GM10266 (cell line): Measurements from ENCODE around the gene VWF.

Experiments used
- DNase-seq: peaks from one replicate; pipeline ENCODE4 v3.0.0; 2012; ENCODE audit errors: extremely low spot score
- CTCF ChIP-seq: IDR thresholded peaks from 2 replicates; pipeline ENCODE4 v1.5.1; 2012; ENCODE audit warnings: mild to moderate bottlenecking, low read depth; ENCODE audit not compliant: control insufficient read depth, insufficient read depth; ENCODE audit errors: missing control alignments

VWF gene

GRCh38 chr12:6140651-6141447, 16.4 kb upstream of the VWF start:
- no peak for TF ChIP-seq CTCF
- no peak for DNase-seq

- no peak for TF ChIP-seq CTCF
- no peak for DNase-seq
Measured at GRCh38 chr12:6135071-6135470, 10.6 kb upstream of the VWF start.

- TF ChIP-seq CTCF = no peak
- DNase-seq = no peak
Measured at GRCh38 chr12:6133642-6134041, 9.2 kb upstream of the VWF start.

GRCh38 chr12:6132496-6132895, 8.0 kb upstream of the VWF start:
- no peak for TF ChIP-seq CTCF
- no peak for DNase-seq

- no peak for TF ChIP-seq CTCF
- peak; percentile 2 for DNase-seq
Measured at GRCh38 chr12:6125310-6125608, 789 bp upstream of the VWF start.

GRCh38 chr12:6123258-6123657, 1.2 kb downstream of the VWF start:
- DNase-seq = peak; percentile 1
- no peak for TF ChIP-seq CTCF

- DNase-seq = no peak
- TF ChIP-seq CTCF = no peak
Measured at GRCh38 chr12:6122201-6122600, 2.3 kb downstream of the VWF start.
